ENCODE data around the gene B2M.
"Not testable (repeated sequence)": the region's sequence is repeated elsewhere in the genome, so short reads cannot be mapped to it uniquely, and the experiment has no call there.

- TF ChIP-seq CTCF, POLR2A (IDR thresholded peaks at IDR 0.05): not testable (repeated sequence)
Observed at GRCh38 chr15:44743454-44743853, 32.1 kb downstream of the B2M start.

Data from suprapubic skin (tissue), 3 donors.